Stimulated activated effector memory CD8-positive, alpha-beta T cell treated with anti-CD3 and anti-CD28 coated beads, Interleukin-12 subunit alpha, Interleukin-12 subunit beta, amount 100 ng/mL, for 72 hours (primary cell): ENCODE measurements around the gene RBMY1E.
"Not testable (repeated sequence)": the region's sequence is repeated elsewhere in the genome, so short reads cannot be mapped to it uniquely, and the experiment has no call there.

Source experiments
- ATAC-seq: fragments of 150-1000 bp; cut with Tn5 transposase; 2 replicates; pipeline ENCODE4 v1.10.0; 2021
- DNase-seq, 2 donors: peaks; one replicate each; pipeline ENCODE4 v3.0.0; 2021 to 2022; ENCODE audit warnings: low spot score in 2 of 2
- H3K27ac Mint-ChIP-seq: one replicate; pipeline ENCODE4 v1.8.0; 2022; ENCODE audit warnings: mild to moderate bottlenecking, mixed read lengths
- H3K36me3 Mint-ChIP-seq: one replicate; pipeline ENCODE4 v1.8.0; 2022; ENCODE audit warnings: mild to moderate bottlenecking, mixed read lengths
- H3K4me1 Mint-ChIP-seq: one replicate; pipeline ENCODE4 v1.8.0; 2022; ENCODE audit warnings: mixed read lengths
- H3K4me3 Mint-ChIP-seq: one replicate; pipeline ENCODE4 v1.8.0; 2022; ENCODE audit warnings: mild to moderate bottlenecking, mixed read lengths
- H3K9me3 Mint-ChIP-seq: one replicate; pipeline ENCODE4 v1.8.0; 2022; ENCODE audit warnings: mixed read lengths

Gene RBMY1E

DNA sequence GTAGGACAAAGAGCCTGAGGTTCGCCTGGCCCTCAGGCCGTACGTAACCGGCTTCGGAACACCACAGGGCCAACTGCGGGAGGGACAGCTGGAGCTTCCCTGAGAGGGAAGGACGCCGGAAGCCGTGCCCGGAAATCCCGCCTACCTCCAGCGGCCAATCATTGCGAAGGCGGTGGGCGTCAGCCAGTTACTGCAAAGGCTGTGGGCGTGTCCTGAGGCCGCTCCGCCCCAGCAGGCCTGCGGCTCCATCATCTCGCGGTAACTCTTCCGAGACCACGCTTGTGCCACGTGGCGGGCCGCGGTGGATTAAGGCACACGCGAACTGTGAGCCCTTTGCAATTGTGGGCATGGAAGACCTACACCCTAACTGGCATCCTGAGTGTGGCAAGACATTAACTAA lies at the start of gene RBMY1E:
Gene RBMY1E (minus strand): TSS at position 101 of the 400 bp plus-strand sequence. CDS start 1,978 bp downstream, outside the sequence.
- H3K4me3 Mint-ChIP-seq, DNase-seq, H3K4me1 Mint-ChIP-seq, H3K36me3 Mint-ChIP-seq, H3K9me3 Mint-ChIP-seq, ATAC-seq, H3K27ac Mint-ChIP-seq: not testable (repeated sequence)

DNA sequence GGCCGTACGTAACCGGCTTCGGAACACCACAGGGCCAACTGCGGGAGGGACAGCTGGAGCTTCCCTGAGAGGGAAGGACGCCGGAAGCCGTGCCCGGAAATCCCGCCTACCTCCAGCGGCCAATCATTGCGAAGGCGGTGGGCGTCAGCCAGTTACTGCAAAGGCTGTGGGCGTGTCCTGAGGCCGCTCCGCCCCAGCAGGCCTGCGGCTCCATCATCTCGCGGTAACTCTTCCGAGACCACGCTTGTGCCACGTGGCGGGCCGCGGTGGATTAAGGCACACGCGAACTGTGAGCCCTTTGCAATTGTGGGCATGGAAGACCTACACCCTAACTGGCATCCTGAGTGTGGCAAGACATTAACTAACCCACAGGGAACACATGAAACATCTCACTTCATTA lies 23.4 kb downstream of the RBMY1E start, which contains the start of gene RBMY1D:
Gene RBMY1D (minus strand): TSS at position 101 of the 400 bp plus-strand sequence. CDS start 2,013 bp downstream, outside the sequence.
- H3K9me3 Mint-ChIP-seq, H3K4me3 Mint-ChIP-seq, DNase-seq, H3K36me3 Mint-ChIP-seq, ATAC-seq, H3K27ac Mint-ChIP-seq, H3K4me1 Mint-ChIP-seq: not testable (repeated sequence)

DNA sequence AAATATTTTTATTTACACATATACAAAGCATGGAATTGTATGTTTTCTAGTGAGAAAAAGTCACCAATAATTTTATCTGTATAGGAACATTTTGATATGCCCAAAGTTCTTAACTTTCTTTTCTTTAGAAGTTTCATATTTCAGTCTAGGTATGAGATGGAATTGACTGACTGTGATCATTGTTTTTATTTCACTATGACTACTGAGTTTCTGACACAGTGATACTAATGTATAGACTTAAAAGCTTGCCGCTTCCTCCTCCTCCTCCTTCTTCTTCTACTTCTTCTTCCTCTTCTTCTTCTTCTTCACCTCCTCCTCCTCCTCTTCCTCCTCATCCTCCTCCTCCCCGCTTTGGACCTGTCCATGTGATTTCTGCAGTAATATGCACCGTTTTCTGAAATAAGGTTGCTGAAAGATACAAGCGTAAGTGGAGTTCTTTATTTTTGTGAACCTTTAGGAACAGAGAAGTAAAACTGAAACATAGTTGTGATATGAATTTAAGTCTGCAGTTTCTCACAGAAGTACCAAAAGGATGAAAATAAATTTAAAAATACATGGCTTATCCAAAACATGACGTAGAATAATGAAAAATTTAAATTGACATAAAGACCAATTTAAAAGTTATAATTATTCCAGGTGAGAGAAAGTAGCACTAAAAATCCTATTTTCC lies 48.3 kb downstream of the RBMY1E start:
- not testable (repeated sequence) for H3K27ac Mint-ChIP-seq, H3K9me3 Mint-ChIP-seq, DNase-seq, H3K4me1 Mint-ChIP-seq, ATAC-seq, H3K36me3 Mint-ChIP-seq, H3K4me3 Mint-ChIP-seq
